ENCODE results near the gene ECI1. TPM values are rescaled to one million over a fixed set of nuclear protein-coding genes. Genes with fewer than 3 reads are reported as not detected.

The ECI1 gene
- total RNA-seq, 4 donors from 2014 or later = 104 to 208 (median 169) TPM

GRCh38 chr16:2278956-2279800, 27.8 kb upstream of the ECI1 start:
- 81 to 94% methylated on average over 12 to 25 of the region's 26 CpGs for WGBS, 2 donors
- H3K27ac ChIP-seq = no peak overlapping the region
- intact Hi-C loops (cut with DNase I) = no loop called here
- H3K27me3 ChIP-seq = no peaks in the 10 kb centered on the region
- TF ChIP-seq POLR2A (IDR thresholded peaks at IDR 0.05) = no peak
- no peak for TF ChIP-seq CTCF (IDR thresholded peaks at IDR 0.05)
- no peak overlapping the region for H3K4me3 ChIP-seq (replicated peaks in 1 of 3)
- no peaks in the 10 kb centered on the region for H3K9me3 ChIP-seq
- no peak for DNase-seq
- H3K36me3 ChIP-seq = peaks cover 15 to 48% of the 10 kb centered on the region in 2 donors
- no peaks in the 10 kb centered on the region for H3K4me1 ChIP-seq

GRCh38 chr16:2278272-2278608, 26.9 kb upstream of the ECI1 start:
- no peak for DNase-seq
- Histone ChIP-seq H3K9me3 (no peaks in the 10 kb centered on the region), H3K4me1 (no peaks in the 10 kb centered on the region), H3K36me3 (peaks cover 10 to 39% of the 10 kb centered on the region in 2 donors), H3K4me3 (replicated peaks in 1 of 3) (no peak overlapping the region), H3K27ac (no peak overlapping the region), H3K27me3 (no peaks in the 10 kb centered on the region)
- intact Hi-C loops (cut with DNase I) = no loop called here
- 86% methylated on average over 9 of the region's 14 CpGs; no CpG with 5 or more reads in 1 of the 2 donors for WGBS, 2 donors
- TF ChIP-seq CTCF (IDR thresholded peaks at IDR 0.05) (no peak), POLR2A (IDR thresholded peaks at IDR 0.05) (no peak)

- intact Hi-C loops (cut with DNase I) = no loop called here
- DNase-seq = no peak
- Histone ChIP-seq H3K27ac (no peak overlapping the region), H3K27me3 (no peaks in the 10 kb centered on the region), H3K36me3 (peaks cover 10 to 33% of the 10 kb centered on the region in 2 donors), H3K4me3 (replicated peaks in 1 of 3) (no peak overlapping the region), H3K9me3 (no peaks in the 10 kb centered on the region), H3K4me1 (no peaks in the 10 kb centered on the region)
- 93 to 97% methylated on average over 13 to 18 of the region's 25 CpGs for WGBS, 2 donors
- TF ChIP-seq POLR2A (IDR thresholded peaks at IDR 0.05) (no peak), CTCF (IDR thresholded peaks at IDR 0.05) (no peak)
Measured at GRCh38 chr16:2277466-2278271, 26.3 kb upstream of the ECI1 start.

- no peak overlapping the region for H3K27ac ChIP-seq
- no peaks in the 10 kb centered on the region for H3K4me1 ChIP-seq
- WGBS, 2 donors = 80 to 87% methylated on average over 23 to 25 of the region's 26 CpGs
- no peak overlapping the region for H3K4me3 ChIP-seq (replicated peaks in 1 of 3)
- H3K36me3 ChIP-seq = peaks cover 10 to 33% of the 10 kb centered on the region in 2 donors
- TF ChIP-seq CTCF (IDR thresholded peaks at IDR 0.05) = no peak
- no peak for TF ChIP-seq POLR2A (IDR thresholded peaks at IDR 0.05)
- no peak for DNase-seq
- H3K27me3 ChIP-seq = no peaks in the 10 kb centered on the region
- no peaks in the 10 kb centered on the region for H3K9me3 ChIP-seq
- intact Hi-C loops (cut with DNase I) = no loop called here
Measured at GRCh38 chr16:2276368-2277195, 25.2 kb upstream of the ECI1 start.
